ENCODE results near the gene PIEZO1.

Gene PIEZO1

DNA sequence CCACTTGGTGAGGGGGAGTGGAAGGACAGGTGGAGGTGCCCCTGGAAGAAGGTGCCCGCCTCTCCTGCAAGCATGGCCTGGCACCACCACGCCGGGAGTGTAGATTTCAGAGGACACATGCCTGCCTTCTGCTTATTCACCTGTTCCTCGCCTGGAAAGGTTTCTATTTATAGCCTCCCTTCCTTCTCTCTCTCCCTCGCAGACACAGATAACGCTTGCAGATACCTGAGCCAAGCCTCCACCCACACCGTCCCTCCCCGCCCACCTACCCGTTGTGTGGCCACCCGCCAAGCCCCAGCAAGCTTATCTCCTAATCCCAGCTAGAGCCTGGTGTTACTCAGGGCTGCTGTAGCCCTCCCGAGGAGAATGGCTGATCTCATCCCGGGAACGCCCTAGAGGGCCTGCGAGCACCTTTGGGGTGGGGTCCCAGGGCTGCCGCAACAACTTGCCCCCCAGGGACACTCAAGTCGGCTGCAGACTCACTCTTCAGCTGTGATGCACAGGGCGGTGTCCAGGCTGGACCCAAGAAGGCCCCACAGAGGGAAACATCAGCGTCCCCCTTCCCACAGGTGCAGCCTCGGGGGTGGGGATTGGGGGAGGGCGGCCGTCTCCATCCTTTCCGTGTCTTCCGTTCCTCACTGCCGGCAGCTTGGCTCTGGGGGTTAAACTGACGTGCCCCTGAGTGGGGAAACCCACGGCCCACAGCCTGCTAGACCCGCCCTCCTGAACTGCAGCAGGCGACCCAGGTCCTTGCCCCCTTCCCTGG is 96.8 kb downstream of the PIEZO1 start:
- in situ Hi-C loops (cut with MboI; ENCODE audit: low sequenced_read_pairs, unreplicated experiment), result no loop called here
- TF ChIP-seq, protein P1, sequence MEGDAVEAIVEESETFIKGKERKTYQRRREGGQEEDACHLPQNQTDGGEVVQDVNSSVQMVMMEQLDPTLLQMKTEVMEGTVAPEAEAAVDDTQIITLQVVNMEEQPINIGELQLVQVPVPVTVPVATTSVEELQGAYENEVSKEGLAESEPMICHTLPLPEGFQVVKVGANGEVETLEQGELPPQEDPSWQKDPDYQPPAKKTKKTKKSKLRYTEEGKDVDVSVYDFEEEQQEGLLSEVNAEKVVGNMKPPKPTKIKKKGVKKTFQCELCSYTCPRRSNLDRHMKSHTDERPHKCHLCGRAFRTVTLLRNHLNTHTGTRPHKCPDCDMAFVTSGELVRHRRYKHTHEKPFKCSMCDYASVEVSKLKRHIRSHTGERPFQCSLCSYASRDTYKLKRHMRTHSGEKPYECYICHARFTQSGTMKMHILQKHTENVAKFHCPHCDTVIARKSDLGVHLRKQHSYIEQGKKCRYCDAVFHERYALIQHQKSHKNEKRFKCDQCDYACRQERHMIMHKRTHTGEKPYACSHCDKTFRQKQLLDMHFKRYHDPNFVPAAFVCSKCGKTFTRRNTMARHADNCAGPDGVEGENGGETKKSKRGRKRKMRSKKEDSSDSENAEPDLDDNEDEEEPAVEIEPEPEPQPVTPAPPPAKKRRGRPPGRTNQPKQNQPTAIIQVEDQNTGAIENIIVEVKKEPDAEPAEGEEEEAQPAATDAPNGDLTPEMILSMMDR (IDR thresholded peaks at IDR 0.05; ENCODE audit: borderline replicate concordance, control extremely low read depth, extremely low read depth, insufficient read depth, missing control alignments), result no peak
- DNase-seq (ENCODE audit: low spot score), result no peak

DNA sequence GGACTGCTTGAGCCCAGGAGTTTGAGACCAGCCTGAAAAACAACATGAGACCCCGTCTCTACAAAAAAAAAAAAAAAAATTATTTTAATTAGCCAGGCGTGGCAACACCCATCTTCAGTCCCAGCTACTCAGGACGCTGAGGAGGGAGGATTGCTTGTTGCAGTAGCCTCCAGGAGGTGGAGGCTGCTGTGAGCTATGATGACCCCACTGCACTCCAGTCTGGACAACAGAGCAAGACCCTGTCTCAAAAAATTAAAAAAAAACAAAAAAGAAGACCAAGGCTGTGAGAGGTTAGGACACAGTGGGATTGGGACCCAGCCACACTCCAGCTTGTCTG is 97.4 kb downstream of the PIEZO1 start:
- in situ Hi-C loops (cut with MboI; ENCODE audit: low sequenced_read_pairs, unreplicated experiment), result no loop called here

DNA sequence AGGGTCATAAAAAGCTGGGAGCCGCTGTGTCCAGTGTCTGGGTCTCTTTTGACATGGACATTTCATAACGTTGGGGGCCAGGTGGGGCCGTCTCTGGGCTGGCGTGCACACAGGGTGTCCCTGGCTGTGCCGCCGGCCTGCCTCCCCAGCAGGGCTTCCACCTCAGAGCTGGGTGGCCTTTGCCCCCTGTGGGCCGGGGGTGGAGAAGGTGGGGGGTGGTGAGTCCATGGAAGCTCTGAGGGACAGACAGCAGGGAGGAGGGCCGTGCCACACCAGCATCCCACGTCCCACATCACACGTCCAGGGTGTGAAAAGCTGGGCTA is 97.8 kb downstream of the PIEZO1 start:
- TF ChIP-seq, protein P1 (IDR thresholded peaks at IDR 0.05; ENCODE audit: borderline replicate concordance, control extremely low read depth, extremely low read depth, insufficient read depth, missing control alignments), result no peak
- in situ Hi-C loops (cut with MboI; ENCODE audit: low sequenced_read_pairs, unreplicated experiment), result no loop called here
- DNase-seq (ENCODE audit: low spot score), result no peak

More for the DNA sequence above, 97.4 kb downstream of the PIEZO1 start:
- DNase-seq (ENCODE audit: low spot score), result no peak
- TF ChIP-seq, protein P1 (IDR thresholded peaks at IDR 0.05; ENCODE audit: borderline replicate concordance, control extremely low read depth, extremely low read depth, insufficient read depth, missing control alignments), result no peak

DNA sequence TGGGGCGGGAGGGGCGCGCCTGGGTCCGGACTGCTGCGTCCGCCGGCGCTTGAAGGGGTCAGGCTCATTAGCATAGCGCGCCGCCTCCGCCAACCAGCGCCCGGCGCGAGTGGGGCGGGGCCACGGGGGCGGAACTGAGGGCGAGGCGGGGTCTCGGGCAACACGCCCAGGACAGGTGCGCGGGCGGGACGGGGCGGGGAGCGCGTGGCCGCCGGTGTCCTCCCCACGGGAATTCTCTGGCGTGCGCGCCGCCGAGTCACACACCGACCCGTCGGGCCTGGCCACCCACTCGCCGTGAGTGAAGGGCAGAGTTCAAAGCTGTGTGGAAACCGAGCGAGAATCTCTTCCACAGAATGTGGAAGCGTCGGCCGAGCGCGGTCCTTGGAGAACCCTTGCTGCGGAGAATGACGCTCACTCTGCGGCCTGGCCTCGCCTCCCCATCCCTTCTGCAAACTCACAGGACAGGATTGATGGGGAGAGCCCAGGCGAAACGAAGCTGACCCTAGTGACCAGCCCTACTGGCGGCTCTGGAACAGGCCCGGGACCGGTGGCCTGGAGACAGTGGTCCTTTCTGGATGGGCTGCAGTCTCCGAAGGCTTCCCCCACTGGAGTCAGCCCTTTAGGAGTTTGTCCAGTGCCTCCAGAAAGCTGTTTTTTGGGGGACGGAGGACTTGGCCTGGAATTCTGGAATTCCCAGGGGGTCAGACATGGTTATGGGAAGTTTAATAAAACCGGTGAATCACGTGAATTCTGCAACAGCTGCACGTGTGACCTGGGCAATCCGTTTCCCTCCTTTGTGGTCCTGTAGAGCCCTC is 98.4 kb downstream of the PIEZO1 start, which contains the start of gene SNAI3:
Gene SNAI3 (minus strand): TSS at position 69 of the 815 bp plus-strand sequence. CDS start 101 bp downstream, outside the sequence.
- in situ Hi-C loops (cut with MboI; ENCODE audit: low sequenced_read_pairs, unreplicated experiment), result no loop called here
- TF ChIP-seq, protein P1 (IDR thresholded peaks at IDR 0.05; ENCODE audit: borderline replicate concordance, control extremely low read depth, extremely low read depth, insufficient read depth, missing control alignments), result no peak

DNA sequence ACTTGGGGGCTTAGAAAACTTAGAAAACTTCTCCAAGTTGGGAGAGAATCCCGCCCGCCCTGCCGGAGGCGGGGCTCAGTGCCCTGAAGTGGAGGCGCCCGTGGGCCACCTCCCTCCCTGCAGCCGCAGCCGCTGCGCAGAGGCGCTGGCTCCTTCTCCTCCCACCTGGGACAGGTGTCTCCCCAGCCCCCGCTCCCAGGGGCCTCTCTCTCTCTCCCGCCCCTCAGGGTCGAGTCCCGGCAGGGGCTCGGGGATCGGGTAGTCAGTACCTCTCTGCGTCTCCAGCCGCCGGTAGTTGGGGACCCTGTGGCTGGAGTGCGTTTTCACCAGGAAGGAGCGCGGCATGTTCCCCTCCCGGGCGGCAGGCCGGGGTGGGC is 99.0 kb downstream of the PIEZO1 start:
- TF ChIP-seq, protein P1 (IDR thresholded peaks at IDR 0.05; ENCODE audit: borderline replicate concordance, control extremely low read depth, extremely low read depth, insufficient read depth, missing control alignments), result no peak
- in situ Hi-C loops (cut with MboI; ENCODE audit: low sequenced_read_pairs, unreplicated experiment), result no loop called here
- peak; percentile 63 for DNase-seq (ENCODE audit: low spot score)

More for the DNA sequence above, 98.4 kb downstream of the PIEZO1 start, which contains the start of gene SNAI3:
- DNase-seq (ENCODE audit: low spot score), result peak; percentile 96

DNA sequence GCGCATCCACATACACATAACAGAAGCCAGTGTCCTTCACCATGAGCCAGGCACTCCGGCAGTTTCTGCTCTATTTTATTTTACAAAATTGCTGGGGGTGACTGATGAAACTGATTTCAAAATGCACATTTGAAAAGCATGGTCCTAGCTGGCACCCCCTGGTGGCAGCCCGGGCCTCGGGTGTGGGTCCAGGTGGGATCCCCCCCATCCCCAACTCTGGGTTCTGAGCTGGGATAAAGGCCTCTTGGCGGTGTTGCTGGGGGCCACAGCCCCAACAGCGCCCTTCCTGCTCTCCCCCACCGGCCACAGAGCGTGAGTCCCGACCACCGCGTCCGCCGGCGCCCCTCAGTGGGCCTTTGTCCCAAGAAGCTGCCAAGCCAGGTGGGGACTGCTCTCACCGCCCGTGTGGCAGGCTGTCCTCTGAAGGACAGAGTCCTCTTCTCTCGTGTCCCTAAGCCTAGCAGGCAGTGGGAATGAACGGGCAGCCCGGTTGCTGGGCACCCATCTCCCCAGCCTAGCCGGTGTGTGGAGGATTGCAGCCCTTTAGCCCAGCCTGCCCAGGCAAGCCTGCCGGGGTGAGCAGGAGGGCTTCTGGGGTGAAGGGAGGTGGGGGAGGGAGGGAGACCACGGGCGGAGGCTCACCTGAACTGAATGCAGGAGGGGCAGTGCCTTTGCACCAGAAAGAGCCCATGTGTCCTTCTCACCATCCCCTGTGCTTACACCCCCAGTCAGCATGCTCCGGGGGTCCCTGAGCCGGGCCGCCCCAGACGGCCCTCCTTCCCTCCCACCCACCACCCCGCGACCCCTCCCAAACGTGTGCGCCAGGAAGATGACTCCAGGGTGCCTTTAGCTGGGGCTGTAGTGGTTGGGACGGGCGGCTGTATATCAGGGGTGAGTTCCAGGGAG is 99.6 kb downstream of the PIEZO1 start:
- TF ChIP-seq, protein P1 (IDR thresholded peaks at IDR 0.05; ENCODE audit: borderline replicate concordance, control extremely low read depth, extremely low read depth, insufficient read depth, missing control alignments), result peak; percentile 24
- in situ Hi-C loops (cut with MboI; ENCODE audit: low sequenced_read_pairs, unreplicated experiment), result no loop called here
- no peak for DNase-seq (ENCODE audit: low spot score)

Measured in GM13976 (cell line).